Kidney (tissue), 14 donors: ENCODE data around the gene RNF213. TPM values are rescaled to one million over a fixed set of nuclear protein-coding genes. Genes with fewer than 3 reads are reported as not detected.

Experiments used
- DNase-seq, 5 donors: peaks; one replicate each; pipeline ENCODE4 v3.0.0-alpha.2; 2013 to 2020
- FAIRE-seq: peaks from 2 replicates; lab custom pipeline; 2012; peaks lifted over from hg19 to GRCh38; lab: Jason Lieb, UNC
- H3K27ac ChIP-seq, 2 donors: one replicate each; pipeline ENCODE4 v1.7.0; 2013; ENCODE audit warnings: low read depth in 2 of 2, low read length in 2 of 2, inconsistent platforms in 1 of 2
- H3K27me3 ChIP-seq: one replicate; pipeline ENCODE4 v1.7.1; 2013; ENCODE audit warnings: low read length, inconsistent platforms; ENCODE audit not compliant: control insufficient read depth, insufficient read depth
- H3K36me3 ChIP-seq, 3 donors: one replicate each; pipeline versions ENCODE4 v1.7.0 to v1.7.1; 2013; ENCODE audit warnings: low read length in 3 of 3, control low read depth in 1 of 3, inconsistent platforms in 1 of 3; ENCODE audit not compliant: insufficient read depth in 3 of 3, control insufficient read depth in 2 of 3
- H3K4me1 ChIP-seq, 3 donors: one replicate each; pipeline versions ENCODE4 v1.7.0 to v1.7.1; 2013; ENCODE audit warnings: low read length in 3 of 3, inconsistent platforms in 1 of 3, low read depth in 1 of 3; ENCODE audit not compliant: control insufficient read depth in 2 of 3, insufficient read depth in 2 of 3
- H3K4me3 ChIP-seq, 3 donors: one replicate each; pipeline versions ENCODE4 v1.7.0 to v1.8.1; 2013; ENCODE audit warnings: low read length in 3 of 3, control low read depth in 1 of 3, inconsistent platforms in 1 of 3
- H3K9ac ChIP-seq, 3 donors: one replicate each; pipeline versions ENCODE4 v1.7.0 to v1.7.1; 2013; ENCODE audit warnings: low read length in 3 of 3, control low read depth in 1 of 3, inconsistent platforms in 1 of 3
- H3K9me3 ChIP-seq, 3 donors: one replicate each; pipeline versions ENCODE4 v1.7.0 to v1.7.1; 2013; ENCODE audit warnings: low read length in 3 of 3, control low read depth in 1 of 3, inconsistent platforms in 1 of 3; ENCODE audit not compliant: control insufficient read depth in 2 of 3, insufficient read depth in 1 of 3
- intact Hi-C: fragments of 100-400 bp; cut with DNase I; formaldehyde crosslinking; loops from one replicate; pipeline ENCODE4 v1.11.1; 2022
- polyA plus RNA-seq: library from polyadenylated mRNA; stranded (reverse); fragments of 350-450 nt; fragmentation: Illumina TruSeq; extraction: RNeasy Lipid Tissue Mini Kit (QIAGEN cat#74804); gene quantifications from one replicate; pipeline ENCODE4 v1.2.3, GENCODE V29; 2014; ENCODE audit warnings: low read depth, low replicate concordance; ENCODE audit not compliant: insufficient read depth
- total RNA-seq: library from RNA; stranded (reverse); fragmentation: NEBNext Ultra II Directional; extraction: Animal tissue kit (Norgen Biotek cat#: 25700); gene quantifications from one replicate; pipeline ENCODE4 v1.2.1, GENCODE V29; 2021
- TF ChIP-seq, protein P1 (sequence below): IDR thresholded peaks from 3 replicates; pipeline ENCODE4 v1.5.1; 2012; ENCODE audit warnings: mild to moderate bottlenecking, moderate library complexity, borderline replicate concordance; ENCODE audit not compliant: insufficient read depth; ENCODE audit errors: extremely low read depth
- donor health status: control.
- donor health status: control.
- donor health status: control.
- donor health status: control.
- donor health status: control.
- donor health status: DM: yes; HTN: yes; CAD: no.
- donor health status: Normal renal cell carcinoma (clear cell type).

Gene RNF213
- total and polyA plus RNA-seq, 2 donors from 2014 or later: 43.4 to 276 TPM

- Histone ChIP-seq H3K27ac (no peak overlapping the region), H3K27me3 (no peaks in the 10 kb centered on the region), H3K9ac (no peak overlapping the region), H3K9me3 (no peaks in the 10 kb centered on the region), H3K4me1 (peaks cover 0 to 2% (median 0%) of the 10 kb centered on the region in 3 donors), H3K4me3 (no peak overlapping the region), H3K36me3 (no peaks in the 10 kb centered on the region)
- intact Hi-C loops: no loop called here
- TF ChIP-seq, protein P1, sequence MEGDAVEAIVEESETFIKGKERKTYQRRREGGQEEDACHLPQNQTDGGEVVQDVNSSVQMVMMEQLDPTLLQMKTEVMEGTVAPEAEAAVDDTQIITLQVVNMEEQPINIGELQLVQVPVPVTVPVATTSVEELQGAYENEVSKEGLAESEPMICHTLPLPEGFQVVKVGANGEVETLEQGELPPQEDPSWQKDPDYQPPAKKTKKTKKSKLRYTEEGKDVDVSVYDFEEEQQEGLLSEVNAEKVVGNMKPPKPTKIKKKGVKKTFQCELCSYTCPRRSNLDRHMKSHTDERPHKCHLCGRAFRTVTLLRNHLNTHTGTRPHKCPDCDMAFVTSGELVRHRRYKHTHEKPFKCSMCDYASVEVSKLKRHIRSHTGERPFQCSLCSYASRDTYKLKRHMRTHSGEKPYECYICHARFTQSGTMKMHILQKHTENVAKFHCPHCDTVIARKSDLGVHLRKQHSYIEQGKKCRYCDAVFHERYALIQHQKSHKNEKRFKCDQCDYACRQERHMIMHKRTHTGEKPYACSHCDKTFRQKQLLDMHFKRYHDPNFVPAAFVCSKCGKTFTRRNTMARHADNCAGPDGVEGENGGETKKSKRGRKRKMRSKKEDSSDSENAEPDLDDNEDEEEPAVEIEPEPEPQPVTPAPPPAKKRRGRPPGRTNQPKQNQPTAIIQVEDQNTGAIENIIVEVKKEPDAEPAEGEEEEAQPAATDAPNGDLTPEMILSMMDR: no peak
- FAIRE-seq: no peak
- DNase-seq: peak in 1 of 5 donors; percentile 67
These were observed 170.9 kb downstream of the RNF213 start for GRCh38 chr17:80431246-80432195.

DNA sequence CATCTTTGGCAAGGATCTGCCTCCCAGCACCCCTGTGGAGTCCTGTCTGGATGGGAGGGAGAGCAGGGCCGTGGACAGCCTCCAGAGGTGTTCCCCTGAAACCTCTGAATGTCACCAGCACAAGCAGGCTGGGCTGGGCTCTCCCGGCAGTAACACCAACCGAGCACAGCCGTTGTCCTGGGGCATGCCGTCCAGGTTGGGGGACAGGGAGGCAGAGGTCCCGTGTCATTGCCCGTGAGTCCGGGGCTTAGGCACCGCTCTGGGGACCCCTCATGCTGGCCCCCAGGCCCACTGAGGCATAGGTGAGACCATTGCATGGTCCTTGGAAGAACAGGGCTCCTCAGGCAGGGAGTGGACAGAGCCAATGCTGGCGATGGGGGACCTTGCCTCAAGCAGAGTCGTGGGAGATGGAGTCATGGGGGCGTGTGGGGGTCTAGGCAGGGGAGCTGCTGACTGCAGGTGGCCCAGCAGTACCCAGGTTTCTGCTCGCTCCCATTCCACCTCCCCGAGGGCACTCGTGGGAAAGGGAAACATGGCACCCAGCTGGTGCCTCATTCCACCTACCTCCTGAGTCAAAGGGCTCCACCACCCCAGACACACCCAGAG, 171.8 kb downstream of the RNF213 start:
- H3K27me3 ChIP-seq: no peaks in the 10 kb centered on the region
- H3K4me1 ChIP-seq: no peaks in the 10 kb centered on the region
- FAIRE-seq: no peak
- H3K9me3 ChIP-seq: no peaks in the 10 kb centered on the region
- DNase-seq: peak in 1 of 5 donors; percentile 62
- H3K27ac ChIP-seq: no peak overlapping the region
- no peak overlapping the region for H3K9ac ChIP-seq
- TF ChIP-seq, protein P1: no peak
- intact Hi-C loops: no loop called here
- H3K4me3 ChIP-seq: no peak overlapping the region
- H3K36me3 ChIP-seq: peaks cover 0 to 3% (median 0%) of the 10 kb centered on the region in 3 donors

DNA sequence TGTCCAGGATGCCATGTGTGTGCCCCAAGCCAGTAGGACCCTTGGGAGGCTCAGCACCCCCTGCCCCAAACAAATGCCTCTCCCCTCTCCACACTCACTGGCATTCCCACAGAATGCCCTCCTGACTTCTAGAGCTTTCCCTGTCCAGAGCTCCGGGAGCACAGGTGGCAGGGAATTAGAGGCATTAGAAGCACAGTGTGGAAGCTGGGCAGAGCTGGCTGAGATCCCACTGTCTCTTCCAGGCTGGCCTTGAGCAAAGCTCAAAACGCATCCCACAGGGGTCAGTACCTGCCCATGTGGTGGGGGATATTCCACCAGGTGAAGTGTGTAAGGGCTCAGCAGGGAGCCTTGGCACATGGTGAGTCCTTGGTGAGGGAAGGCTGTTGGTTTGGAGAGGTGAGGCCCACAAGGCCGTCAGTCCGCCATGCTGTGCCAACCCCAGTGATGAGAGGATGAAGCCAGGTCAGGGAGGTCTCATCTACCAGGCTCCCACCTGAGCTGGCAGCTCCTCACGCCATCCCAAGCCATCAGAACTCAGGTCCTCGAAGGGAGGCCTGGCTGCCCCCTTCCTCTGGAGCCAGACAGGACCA, 172.4 kb downstream of the RNF213 start:
- no peak overlapping the region for H3K4me3 ChIP-seq
- H3K36me3 ChIP-seq: peaks cover 0 to 3% (median 0%) of the 10 kb centered on the region in 3 donors
- H3K27me3 ChIP-seq: no peaks in the 10 kb centered on the region
- no peaks in the 10 kb centered on the region for H3K9me3 ChIP-seq
- intact Hi-C loops: no loop called here
- TF ChIP-seq, protein P1: no peak
- no peaks in the 10 kb centered on the region for H3K4me1 ChIP-seq
- FAIRE-seq (no peak), DNase-seq (peak in 1 of 5 donors; percentile 66)
- no peak overlapping the region for H3K9ac ChIP-seq
- H3K27ac ChIP-seq: no peak overlapping the region
